ENCODE measurements around the gene CDKL5.
"Not testable (repeated sequence)": the region's sequence is repeated elsewhere in the genome, so short reads cannot be mapped to it uniquely, and the experiment has no call there.

Gene CDKL5

GRCh38 chrX:18424482-18425198, 768 bp upstream of the CDKL5 start:
- peak overlapping the region; percentile 91 to 92 (median 91) for H3K4me3 Mint-ChIP-seq
- H3K4me1 Mint-ChIP-seq, result peaks cover 10% of the 10 kb centered on the region
- peaks cover 11% of the 10 kb centered on the region for H3K9me3 Mint-ChIP-seq
- no peaks in the 10 kb centered on the region for H3K36me3 Mint-ChIP-seq (ENCODE audit: low read depth)
- H3K27me3 Mint-ChIP-seq (ENCODE audit: low read depth), result peaks cover 12% of the 10 kb centered on the region
- no peak for TF ChIP-seq CTCF (IDR thresholded peaks at IDR 0.05; ENCODE audit: unreplicated experiment in 3 of 3)
- peak overlapping the region; percentile 6 to 77 (median 61) for H3K27ac Mint-ChIP-seq

GRCh38 chrX:18426004-18426320, 554 bp downstream of the CDKL5 start:
- Mint-ChIP-seq H3K4me3 (peak overlapping the region; percentile 86 to 91 (median 89)), H3K36me3 (ENCODE audit: low read depth) (no peaks in the 10 kb centered on the region), H3K27ac (peak overlapping the region; percentile 15 to 76 (median 52)), H3K27me3 (ENCODE audit: low read depth) (peaks cover 12% of the 10 kb centered on the region), H3K9me3 (peaks cover 16% of the 10 kb centered on the region), H3K4me1 (peaks cover 10% of the 10 kb centered on the region)
- TF ChIP-seq CTCF (IDR thresholded peaks at IDR 0.05; ENCODE audit: unreplicated experiment in 3 of 3), result no peak

- peak overlapping the region; percentile 39 to 68 (median 63) for H3K4me3 Mint-ChIP-seq
- TF ChIP-seq CTCF (IDR thresholded peaks at IDR 0.05; ENCODE audit: unreplicated experiment in 3 of 3), result no peak
- no peaks in the 10 kb centered on the region for H3K36me3 Mint-ChIP-seq (ENCODE audit: low read depth)
- H3K4me1 Mint-ChIP-seq, result peaks cover 10% of the 10 kb centered on the region
- peaks cover 13% of the 10 kb centered on the region for H3K9me3 Mint-ChIP-seq
- no peak overlapping the region for H3K27ac Mint-ChIP-seq
- H3K27me3 Mint-ChIP-seq (ENCODE audit: low read depth), result peaks cover 12% of the 10 kb centered on the region
Observed at GRCh38 chrX:18428006-18428405, 2.6 kb downstream of the CDKL5 start.

GRCh38 chrX:18433288-18433687, 7.9 kb downstream of the CDKL5 start:
- H3K4me1 Mint-ChIP-seq; H3K36me3 Mint-ChIP-seq (ENCODE audit: low read depth); H3K9me3 Mint-ChIP-seq; H3K27ac Mint-ChIP-seq; H3K4me3 Mint-ChIP-seq; H3K27me3 Mint-ChIP-seq (ENCODE audit: low read depth): not testable (repeated sequence)

- TF ChIP-seq CTCF (IDR thresholded peaks at IDR 0.05; ENCODE audit: unreplicated experiment in 3 of 3), result no peak
- Mint-ChIP-seq H3K9me3 (peaks cover 3% of the 10 kb centered on the region), H3K27me3 (ENCODE audit: low read depth) (no peaks in the 10 kb centered on the region), H3K4me1 (no peaks in the 10 kb centered on the region), H3K27ac (no peak overlapping the region), H3K36me3 (ENCODE audit: low read depth) (no peaks in the 10 kb centered on the region), H3K4me3 (no peak overlapping the region)
Observed at GRCh38 chrX:18434896-18435295, 9.5 kb downstream of the CDKL5 start.

- H3K36me3 Mint-ChIP-seq (ENCODE audit: low read depth), result no peaks in the 10 kb centered on the region
- no peaks in the 10 kb centered on the region for H3K9me3 Mint-ChIP-seq
- no peaks in the 10 kb centered on the region for H3K4me1 Mint-ChIP-seq
- H3K4me3 Mint-ChIP-seq, result no peak overlapping the region
- no peak for TF ChIP-seq CTCF (IDR thresholded peaks at IDR 0.05; ENCODE audit: unreplicated experiment in 3 of 3)
- peak overlapping the region in 1 of 3 experiments; percentile 3 for H3K27ac Mint-ChIP-seq
- H3K27me3 Mint-ChIP-seq (ENCODE audit: low read depth), result no peaks in the 10 kb centered on the region
Observed at GRCh38 chrX:18436017-18436416, 10.6 kb downstream of the CDKL5 start.
